Activated CD8-positive, alpha-beta memory T cell treated with anti-CD3 and anti-CD28 coated beads, Interleukin-2, amount 50 U/mL, for 48 hours (primary cell): ENCODE data around the gene MYO5A.
A peak's percentile ranks its signal among the peaks of the same experiment; 100 is the strongest.
"Not testable (repeated sequence)": the region's sequence is repeated elsewhere in the genome, so short reads cannot be mapped to it uniquely, and the experiment has no call there.

Source experiments
- DNase-seq: peaks from one replicate; pipeline ENCODE4 v3.0.0-alpha.2; 2020

Gene MYO5A

GRCh38 chr15:52528564-52529340, at the start of gene MYO5A:
Gene MYO5A (minus strand): TSS chr15:52528880. CDS start chr15:52528806, 74 bp downstream.
- peak; percentile 88 for DNase-seq

GRCh38 chr15:52576692-52577091, 48.0 kb upstream of the MYO5A start:
- no peak for DNase-seq

- not testable (repeated sequence) for DNase-seq
Observed at GRCh38 chr15:52575573-52575972, 46.9 kb upstream of the MYO5A start.

- DNase-seq, result no peak
Observed at GRCh38 chr15:52575072-52575471, 46.4 kb upstream of the MYO5A start.

GRCh38 chr15:52574623-52575022, 45.9 kb upstream of the MYO5A start:
- not testable (repeated sequence) for DNase-seq

- peak; percentile 90 for DNase-seq
Observed at GRCh38 chr15:52568601-52569585, 40.2 kb upstream of the MYO5A start, which contains the start of gene ARPP19. Gene ARPP19 (minus strand): TSS chr15:52569030. CDS start chr15:52568892, 138 bp downstream.

- peak; percentile 77 for DNase-seq
Observed at GRCh38 chr15:52567871-52568600, 39.4 kb upstream of the MYO5A start.

GRCh38 chr15:52566889-52567288, 38.2 kb upstream of the MYO5A start:
- DNase-seq, result no peak

- DNase-seq, result not testable (repeated sequence)
Observed at GRCh38 chr15:52565417-52566358, 37.0 kb upstream of the MYO5A start.

- DNase-seq, result no peak
Observed at GRCh38 chr15:52563501-52564060, 34.9 kb upstream of the MYO5A start.

- peak; percentile 66 for DNase-seq
Observed at GRCh38 chr15:52559575-52559974, 30.9 kb upstream of the MYO5A start.

- no peak for DNase-seq
Observed at GRCh38 chr15:52559022-52559421, 30.3 kb upstream of the MYO5A start.

- DNase-seq, result peak; percentile 61
Observed at GRCh38 chr15:52558196-52558595, 29.5 kb upstream of the MYO5A start.

GRCh38 chr15:52557274-52557641, 28.6 kb upstream of the MYO5A start:
- DNase-seq, result no peak

GRCh38 chr15:52556524-52557273, 28.0 kb upstream of the MYO5A start:
- DNase-seq, result no peak

GRCh38 chr15:52552303-52552702, 23.6 kb upstream of the MYO5A start:
- no peak for DNase-seq

- no peak for DNase-seq
Observed at GRCh38 chr15:52551762-52552161, 23.1 kb upstream of the MYO5A start.

- not testable (repeated sequence) for DNase-seq
Observed at GRCh38 chr15:52551186-52551585, 22.5 kb upstream of the MYO5A start.

- no peak for DNase-seq
Observed at GRCh38 chr15:52546031-52546751, 17.5 kb upstream of the MYO5A start.
